Measurements from ENCODE around the gene SLBP. TPM values are rescaled to one million over a fixed set of nuclear protein-coding genes. Genes with fewer than 3 reads are reported as not detected.

The SLBP gene
- total RNA-seq, 2 donors from 2014 or later = 29.8 to 30.5 TPM

DNA sequence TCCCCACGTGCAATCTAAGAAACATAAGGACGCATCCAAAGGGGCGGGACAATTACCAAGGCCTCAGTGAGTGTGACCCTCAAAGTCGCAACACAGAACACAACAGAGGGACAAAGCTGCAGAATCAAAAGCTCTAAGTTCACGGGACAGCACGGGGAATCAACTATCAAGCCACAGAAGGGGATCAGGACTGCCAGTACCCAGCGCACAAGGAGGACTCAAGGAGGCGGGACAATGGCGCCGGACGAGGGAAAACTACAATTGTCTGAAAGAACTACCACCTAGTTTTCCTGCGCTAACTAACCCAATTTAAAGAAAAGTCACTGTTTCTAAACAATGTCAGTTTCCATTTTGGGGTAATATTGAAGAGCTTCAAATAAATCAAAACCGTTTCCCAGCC lies 29.3 kb downstream of the SLBP start:
- DNase-seq (ENCODE audit: low spot score) (no peak), ATAC-seq (ENCODE audit: insufficient number of reproducible peaks, low FRiP score, low read depth) (no peak)
- TF ChIP-seq, protein P1, sequence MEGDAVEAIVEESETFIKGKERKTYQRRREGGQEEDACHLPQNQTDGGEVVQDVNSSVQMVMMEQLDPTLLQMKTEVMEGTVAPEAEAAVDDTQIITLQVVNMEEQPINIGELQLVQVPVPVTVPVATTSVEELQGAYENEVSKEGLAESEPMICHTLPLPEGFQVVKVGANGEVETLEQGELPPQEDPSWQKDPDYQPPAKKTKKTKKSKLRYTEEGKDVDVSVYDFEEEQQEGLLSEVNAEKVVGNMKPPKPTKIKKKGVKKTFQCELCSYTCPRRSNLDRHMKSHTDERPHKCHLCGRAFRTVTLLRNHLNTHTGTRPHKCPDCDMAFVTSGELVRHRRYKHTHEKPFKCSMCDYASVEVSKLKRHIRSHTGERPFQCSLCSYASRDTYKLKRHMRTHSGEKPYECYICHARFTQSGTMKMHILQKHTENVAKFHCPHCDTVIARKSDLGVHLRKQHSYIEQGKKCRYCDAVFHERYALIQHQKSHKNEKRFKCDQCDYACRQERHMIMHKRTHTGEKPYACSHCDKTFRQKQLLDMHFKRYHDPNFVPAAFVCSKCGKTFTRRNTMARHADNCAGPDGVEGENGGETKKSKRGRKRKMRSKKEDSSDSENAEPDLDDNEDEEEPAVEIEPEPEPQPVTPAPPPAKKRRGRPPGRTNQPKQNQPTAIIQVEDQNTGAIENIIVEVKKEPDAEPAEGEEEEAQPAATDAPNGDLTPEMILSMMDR (IDR thresholded peaks at IDR 0.05) = no peak
- H3K4me1 ChIP-seq (ENCODE audit: control insufficient read depth in 1 of 2, low read depth in 2 of 2) = peaks cover 0 to 14% of the 10 kb centered on the region in 2 donors
- H3K27me3 ChIP-seq (replicated peaks; ENCODE audit: insufficient read depth) = no peaks in the 10 kb centered on the region
- H3K9me3 ChIP-seq = no peaks in the 10 kb centered on the region
- H3K27ac ChIP-seq = peak overlapping the region; percentile 67 to 71
- H3K4me3 ChIP-seq = peak overlapping the region; percentile 85
- H3K36me3 ChIP-seq = no peaks in the 10 kb centered on the region

DNA sequence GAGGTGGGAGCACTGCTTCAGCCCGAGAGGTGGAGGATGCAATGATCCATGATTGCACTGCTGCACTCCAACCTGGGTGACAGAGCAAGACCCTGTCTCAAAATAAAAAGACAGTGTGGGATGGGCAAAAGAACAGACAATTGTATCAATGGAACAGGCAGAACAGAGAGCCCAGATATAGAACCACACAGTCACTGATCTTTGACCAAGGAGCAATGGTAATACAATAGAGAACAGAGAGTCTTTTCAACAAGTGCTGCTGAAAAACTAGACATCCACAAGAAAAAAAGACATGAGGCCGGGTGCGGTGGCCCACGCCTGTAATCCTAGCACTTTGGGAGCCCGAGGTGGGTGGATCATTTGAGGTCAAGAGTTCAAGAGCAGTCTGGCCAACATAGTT lies 33.9 kb downstream of the SLBP start:
- Histone ChIP-seq H3K27me3 (replicated peaks; ENCODE audit: insufficient read depth) (no peaks in the 10 kb centered on the region), H3K4me1 (ENCODE audit: control insufficient read depth in 1 of 2, low read depth in 2 of 2) (peaks cover 0 to 6% of the 10 kb centered on the region in 2 donors), H3K36me3 (no peaks in the 10 kb centered on the region), H3K27ac (no peak overlapping the region), H3K9me3 (no peaks in the 10 kb centered on the region), H3K4me3 (no peak overlapping the region)
- TF ChIP-seq, protein P1 (IDR thresholded peaks at IDR 0.05) = no peak
- no peak for DNase-seq (ENCODE audit: low spot score)
- no peak for ATAC-seq (ENCODE audit: insufficient number of reproducible peaks, low FRiP score, low read depth)

DNA sequence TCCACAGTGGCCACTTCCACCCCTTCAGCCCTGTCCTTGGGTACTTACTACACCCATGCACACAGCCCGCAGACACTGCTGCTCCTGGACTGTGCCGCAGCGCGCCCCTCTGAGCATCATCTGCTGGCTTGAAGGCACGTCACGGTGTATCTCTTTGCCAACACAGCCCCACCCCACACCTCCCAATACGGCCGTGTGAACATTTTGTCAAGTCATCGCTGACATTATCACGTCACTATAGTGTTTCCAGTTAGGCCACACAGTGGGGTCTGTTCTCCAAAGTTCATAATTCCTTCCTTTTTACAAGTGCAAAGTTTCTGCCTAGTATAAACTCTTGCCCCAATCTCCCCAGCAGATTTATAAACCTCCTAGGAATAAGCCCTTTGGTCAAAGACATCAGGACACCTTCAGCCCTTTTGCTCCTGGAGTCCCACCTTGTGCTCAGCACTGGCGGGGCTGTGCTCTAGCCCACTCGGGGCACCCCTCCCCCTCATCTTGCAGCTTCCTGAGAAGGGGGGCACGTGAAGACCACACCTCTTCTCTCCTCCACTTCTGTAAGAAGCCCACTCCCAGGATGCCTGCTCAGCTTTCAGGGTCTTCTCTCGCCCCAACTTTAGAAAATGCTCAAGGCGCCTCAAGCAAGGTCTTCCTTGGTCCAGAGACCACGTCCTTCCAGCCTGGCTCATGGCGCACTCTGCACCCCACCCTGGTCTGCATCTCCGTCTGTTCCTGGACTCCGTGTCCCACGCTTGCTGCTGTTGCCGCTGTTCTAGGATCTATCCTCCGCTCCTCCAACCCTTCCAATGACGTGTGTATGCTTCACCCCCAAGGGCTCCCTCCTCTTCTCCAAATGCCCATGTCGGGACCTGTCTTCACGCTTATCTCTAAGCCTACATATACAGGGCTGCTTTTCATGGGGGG lies 35.3 kb downstream of the SLBP start:
- TF ChIP-seq, protein P1 (IDR thresholded peaks at IDR 0.05) = no peak
- Histone ChIP-seq H3K9me3 (no peaks in the 10 kb centered on the region), H3K4me3 (no peak overlapping the region), H3K4me1 (ENCODE audit: control insufficient read depth in 1 of 2, low read depth in 2 of 2) (no peaks in the 10 kb centered on the region), H3K27me3 (replicated peaks; ENCODE audit: insufficient read depth) (no peaks in the 10 kb centered on the region), H3K27ac (no peak overlapping the region), H3K36me3 (no peaks in the 10 kb centered on the region)
- ATAC-seq (ENCODE audit: insufficient number of reproducible peaks, low FRiP score, low read depth) (no peak), DNase-seq (ENCODE audit: low spot score) (no peak)

DNA sequence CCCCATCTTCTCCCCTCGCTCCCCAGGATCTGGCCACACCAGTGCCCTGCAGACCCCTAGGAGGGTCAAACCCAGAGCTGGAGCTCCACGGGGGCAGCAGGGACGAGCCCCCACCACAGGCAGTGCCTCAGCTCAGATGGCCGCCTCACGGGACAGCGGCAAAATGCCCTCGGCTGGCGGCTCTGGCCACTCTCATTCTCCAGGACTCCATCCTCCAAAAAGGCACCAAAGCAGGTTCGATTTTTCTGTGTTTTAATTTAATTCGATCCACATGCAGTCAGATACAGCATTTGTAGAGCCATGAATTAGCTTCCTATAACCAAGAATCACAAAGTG lies 36.3 kb downstream of the SLBP start:
- ATAC-seq (ENCODE audit: insufficient number of reproducible peaks, low FRiP score, low read depth) (no peak), DNase-seq (ENCODE audit: low spot score) (no peak)
- Histone ChIP-seq H3K36me3 (no peaks in the 10 kb centered on the region), H3K27me3 (replicated peaks; ENCODE audit: insufficient read depth) (no peaks in the 10 kb centered on the region), H3K27ac (no peak overlapping the region), H3K4me1 (ENCODE audit: control insufficient read depth in 1 of 2, low read depth in 2 of 2) (no peaks in the 10 kb centered on the region), H3K4me3 (no peak overlapping the region), H3K9me3 (no peaks in the 10 kb centered on the region)
- TF ChIP-seq, protein P1 (IDR thresholded peaks at IDR 0.05) = no peak

DNA sequence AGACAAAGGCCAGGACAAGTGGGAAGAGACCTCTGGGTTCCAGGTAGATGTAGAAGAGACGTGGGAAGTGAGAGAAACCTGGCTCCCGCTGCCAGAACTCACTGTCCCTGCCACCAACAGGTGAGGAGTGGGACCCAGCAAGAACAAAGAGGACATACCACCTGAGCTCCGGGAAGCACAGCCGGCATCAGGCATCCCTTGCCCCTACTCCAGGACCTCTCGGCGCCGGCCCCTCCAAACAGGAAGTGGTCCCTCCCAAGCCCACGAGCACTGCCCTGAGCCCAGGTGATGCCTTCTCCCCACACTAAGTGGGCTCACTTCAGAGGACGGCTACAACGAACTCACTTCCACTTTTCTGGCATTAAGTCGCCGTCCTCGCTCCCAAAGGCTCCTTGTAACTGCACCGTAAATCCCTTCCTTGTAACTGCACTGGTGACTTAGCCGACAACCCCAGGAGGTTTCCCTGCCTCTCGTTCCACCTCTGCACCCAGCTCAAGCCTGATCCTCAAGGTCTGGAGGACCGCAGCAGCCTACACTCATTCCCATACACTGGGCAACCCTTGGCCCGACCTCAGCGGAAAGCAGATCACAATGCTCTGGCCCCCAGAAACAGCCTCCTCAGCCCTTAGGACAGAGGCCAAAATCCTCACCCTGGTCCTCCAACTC lies 36.9 kb downstream of the SLBP start:
- DNase-seq (ENCODE audit: low spot score) = no peak
- TF ChIP-seq, protein P1 (IDR thresholded peaks at IDR 0.05) = no peak
- H3K4me1 ChIP-seq (ENCODE audit: control insufficient read depth in 1 of 2, low read depth in 2 of 2) = no peaks in the 10 kb centered on the region
- no peaks in the 10 kb centered on the region for H3K36me3 ChIP-seq
- H3K9me3 ChIP-seq = no peaks in the 10 kb centered on the region
- ATAC-seq (ENCODE audit: insufficient number of reproducible peaks, low FRiP score, low read depth) = no peak
- H3K4me3 ChIP-seq = no peak overlapping the region
- no peak overlapping the region for H3K27ac ChIP-seq
- H3K27me3 ChIP-seq (replicated peaks; ENCODE audit: insufficient read depth) = no peaks in the 10 kb centered on the region
